Calu3 (cell line): Measurements from ENCODE around the gene SAMD4B. TPM values are rescaled to one million over a fixed set of nuclear protein-coding genes. Genes with fewer than 3 reads are reported as not detected.
"Not testable (repeated sequence)": the region's sequence is repeated elsewhere in the genome, so short reads cannot be mapped to it uniquely, and the experiment has no call there.

ENCODE experiments used
- BruUV-seq: library from RNA; stranded (reverse); fragments of 400-500 nt; replicated peaks from 2 replicates; lab custom pipeline; 2021; lab: Mats Ljungman, UMichigan
- CTCF ChIA-PET: fragments of 300-600 bp; sonication (Branson Sonifier 250); formaldehyde crosslinking; loops from one replicate; lab custom pipeline; 2022; ENCODE audit warnings: antibody characterized with exemption; lab: Charles Lee
- DNase-seq: peaks from one replicate; pipeline ENCODE4 v3.0.0; 2022
- H3K27ac Mint-ChIP-seq: one replicate; pipeline ENCODE4 v1.8.0; 2022; ENCODE audit warnings: mixed read lengths; ENCODE audit not compliant: unreplicated experiment
- H3K27me3 Mint-ChIP-seq: one replicate; pipeline ENCODE4 v1.8.0; 2022; ENCODE audit warnings: mixed read lengths; ENCODE audit not compliant: unreplicated experiment
- H3K36me3 Mint-ChIP-seq: one replicate; pipeline ENCODE4 v1.8.0; 2022; ENCODE audit warnings: mild to moderate bottlenecking, moderate library complexity, mixed read lengths; ENCODE audit not compliant: insufficient read depth, unreplicated experiment
- H3K4me1 Mint-ChIP-seq: one replicate; pipeline ENCODE4 v1.8.0; 2022; ENCODE audit warnings: mild to moderate bottlenecking, low read depth, mixed read lengths; ENCODE audit not compliant: unreplicated experiment
- H3K4me3 Mint-ChIP-seq: one replicate; pipeline ENCODE4 v1.8.0; 2022; ENCODE audit warnings: mild to moderate bottlenecking, low read depth, moderate library complexity, mixed read lengths; ENCODE audit not compliant: unreplicated experiment
- H3K9me3 Mint-ChIP-seq: one replicate; pipeline ENCODE4 v1.8.0; 2022; ENCODE audit warnings: low read depth, mixed read lengths; ENCODE audit not compliant: unreplicated experiment
- intact Hi-C: fragments of 100-400 bp; cut with micrococcal nuclease; formaldehyde crosslinking; loops from one replicate; pipeline ENCODE4 v1.10.0; 2022; ENCODE audit not compliant: unreplicated experiment
- total RNA-seq: library from RNA; stranded (reverse); gene quantifications from 2 replicates; pipeline ENCODE4 v1.2.3, GENCODE V29; 2022
- TF ChIP-seq, protein P1 (sequence below): fragments of 200-600 bp; IDR thresholded peaks from one replicate; pipeline ENCODE4 v1.8.0; 2022; ENCODE audit warnings: antibody characterized with exemption; ENCODE audit not compliant: unreplicated experiment

Gene SAMD4B
- total RNA-seq, 1 experiment from 2014 or later, result 214 TPM

DNA sequence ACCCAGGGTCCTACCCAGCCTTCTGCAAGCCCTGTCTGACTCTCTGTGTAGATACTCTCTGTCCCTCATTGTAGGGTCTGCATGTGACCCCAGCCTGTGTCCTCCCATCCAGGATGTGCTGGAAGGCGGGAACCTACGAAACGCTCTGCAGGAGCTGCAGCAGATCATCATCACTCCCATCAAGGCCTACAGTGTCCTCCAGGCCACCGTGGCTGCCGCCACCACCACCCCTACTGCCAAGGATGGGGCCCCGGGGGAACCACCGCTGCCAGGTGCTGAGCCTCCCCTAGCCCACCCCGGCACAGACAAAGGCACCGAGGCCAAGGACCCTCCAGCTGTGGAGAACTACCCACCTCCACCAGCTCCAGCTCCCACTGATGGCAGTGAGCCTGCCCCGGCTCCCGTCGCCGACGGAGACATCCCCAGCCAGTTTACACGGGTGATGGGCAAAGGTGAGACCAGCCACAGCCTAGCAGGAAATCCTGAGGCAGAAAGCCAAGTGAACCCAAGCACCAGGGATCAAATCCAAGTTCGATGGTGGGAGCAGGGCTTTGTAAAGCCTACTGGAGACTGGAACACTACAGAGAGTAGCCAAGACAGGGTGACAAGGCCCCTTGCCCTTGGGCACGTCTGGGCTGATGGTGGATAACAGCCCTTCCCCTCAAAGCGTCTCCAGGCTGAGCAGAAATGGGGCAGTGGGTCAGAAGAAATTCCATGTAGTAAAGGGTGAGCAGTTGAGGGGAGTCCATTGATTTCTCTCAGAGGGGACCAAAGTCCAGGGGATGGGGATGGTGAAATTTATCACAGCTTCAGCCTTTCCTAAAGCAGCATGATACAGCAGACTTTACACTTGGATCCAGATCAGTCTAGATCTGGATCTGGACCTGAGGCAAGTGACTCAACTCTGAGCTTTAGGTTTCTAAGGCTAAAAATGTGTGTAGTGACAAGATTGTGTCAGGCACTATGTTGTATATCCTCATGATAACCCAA lies 35.4 kb downstream of the SAMD4B start:
- Mint-ChIP-seq H3K9me3 (no peaks in the 10 kb centered on the region), H3K36me3 (peaks cover 53% of the 10 kb centered on the region), H3K4me1 (no peaks in the 10 kb centered on the region), H3K27me3 (no peaks in the 10 kb centered on the region), H3K4me3 (no peak overlapping the region), H3K27ac (no peak overlapping the region)
- CTCF ChIA-PET, result interaction anchor here (0.5 kb wide), 1 partner anchor 114 kb away, joined by 3 read pairs; no protein-coding TSS in a partner anchor
- TF ChIP-seq, protein P1, sequence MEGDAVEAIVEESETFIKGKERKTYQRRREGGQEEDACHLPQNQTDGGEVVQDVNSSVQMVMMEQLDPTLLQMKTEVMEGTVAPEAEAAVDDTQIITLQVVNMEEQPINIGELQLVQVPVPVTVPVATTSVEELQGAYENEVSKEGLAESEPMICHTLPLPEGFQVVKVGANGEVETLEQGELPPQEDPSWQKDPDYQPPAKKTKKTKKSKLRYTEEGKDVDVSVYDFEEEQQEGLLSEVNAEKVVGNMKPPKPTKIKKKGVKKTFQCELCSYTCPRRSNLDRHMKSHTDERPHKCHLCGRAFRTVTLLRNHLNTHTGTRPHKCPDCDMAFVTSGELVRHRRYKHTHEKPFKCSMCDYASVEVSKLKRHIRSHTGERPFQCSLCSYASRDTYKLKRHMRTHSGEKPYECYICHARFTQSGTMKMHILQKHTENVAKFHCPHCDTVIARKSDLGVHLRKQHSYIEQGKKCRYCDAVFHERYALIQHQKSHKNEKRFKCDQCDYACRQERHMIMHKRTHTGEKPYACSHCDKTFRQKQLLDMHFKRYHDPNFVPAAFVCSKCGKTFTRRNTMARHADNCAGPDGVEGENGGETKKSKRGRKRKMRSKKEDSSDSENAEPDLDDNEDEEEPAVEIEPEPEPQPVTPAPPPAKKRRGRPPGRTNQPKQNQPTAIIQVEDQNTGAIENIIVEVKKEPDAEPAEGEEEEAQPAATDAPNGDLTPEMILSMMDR, result no peak
- intact Hi-C loops, result no loop called here
- DNase-seq, result no peak
- no TSS peak for BruUV-seq

DNA sequence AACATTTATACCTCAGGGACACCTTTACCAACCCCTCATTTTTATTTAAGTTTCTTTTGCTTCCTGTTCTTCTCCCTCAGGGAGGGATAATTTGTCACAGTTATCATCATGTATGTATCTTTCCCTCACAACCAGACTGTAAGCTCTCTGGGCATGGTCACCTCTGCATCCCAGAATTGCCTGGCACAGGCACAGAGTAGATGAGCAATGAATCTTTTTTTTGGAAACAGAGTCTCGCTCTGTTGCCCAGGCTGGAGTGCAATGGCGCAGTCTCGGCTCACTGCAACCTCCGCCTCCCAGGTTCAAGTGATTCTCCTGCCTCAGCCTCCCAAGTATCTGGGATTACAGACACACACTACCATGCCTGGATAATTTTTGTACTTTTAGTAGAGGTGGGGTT lies 37.1 kb downstream of the SAMD4B start:
- not testable (repeated sequence) for H3K27ac Mint-ChIP-seq

DNA sequence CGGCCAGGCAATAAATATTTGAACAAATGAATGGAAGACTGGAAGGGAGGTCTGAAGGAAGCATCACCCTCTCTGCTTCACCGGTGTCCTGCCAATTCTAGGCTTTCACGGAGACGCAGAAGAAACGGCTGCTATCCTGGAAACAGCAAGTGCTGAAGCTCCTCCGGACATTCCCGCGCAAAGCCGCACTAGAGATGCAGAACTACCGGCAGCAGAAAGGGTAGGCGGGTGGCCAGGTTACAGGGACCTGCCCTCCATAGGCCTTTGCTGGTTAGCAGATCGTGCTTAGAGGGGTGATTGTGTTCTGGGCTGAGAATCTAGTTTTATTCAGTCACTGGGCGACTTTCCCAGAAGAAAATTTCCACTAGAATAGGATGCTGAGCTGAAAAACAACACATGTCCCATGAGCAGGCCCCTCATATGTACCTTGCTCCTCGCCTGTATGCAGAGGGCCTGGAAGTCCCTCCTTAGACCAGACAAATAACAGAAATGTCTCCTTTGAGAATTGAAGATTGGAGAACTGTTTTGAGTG lies 37.7 kb downstream of the SAMD4B start:
- intact Hi-C loops, result no loop called here
- TF ChIP-seq, protein P1, result no peak
- no peaks in the 10 kb centered on the region for H3K9me3 Mint-ChIP-seq
- H3K27me3 Mint-ChIP-seq, result no peaks in the 10 kb centered on the region
- no peak for DNase-seq
- no TSS peak for BruUV-seq
- H3K36me3 Mint-ChIP-seq, result peaks cover 56% of the 10 kb centered on the region
- no peaks in the 10 kb centered on the region for H3K4me1 Mint-ChIP-seq
- no peak overlapping the region for H3K4me3 Mint-ChIP-seq
- H3K27ac Mint-ChIP-seq, result no peak overlapping the region
- CTCF ChIA-PET, result no interaction called here

More for the DNA sequence above, 37.1 kb downstream of the SAMD4B start:
- CTCF ChIA-PET, H3K4me1 Mint-ChIP-seq, DNase-seq, H3K4me3 Mint-ChIP-seq, intact Hi-C loops, BruUV-seq, H3K27me3 Mint-ChIP-seq, H3K9me3 Mint-ChIP-seq: not testable (repeated sequence)
- peaks cover 56% of the 10 kb centered on the region for H3K36me3 Mint-ChIP-seq

DNA sequence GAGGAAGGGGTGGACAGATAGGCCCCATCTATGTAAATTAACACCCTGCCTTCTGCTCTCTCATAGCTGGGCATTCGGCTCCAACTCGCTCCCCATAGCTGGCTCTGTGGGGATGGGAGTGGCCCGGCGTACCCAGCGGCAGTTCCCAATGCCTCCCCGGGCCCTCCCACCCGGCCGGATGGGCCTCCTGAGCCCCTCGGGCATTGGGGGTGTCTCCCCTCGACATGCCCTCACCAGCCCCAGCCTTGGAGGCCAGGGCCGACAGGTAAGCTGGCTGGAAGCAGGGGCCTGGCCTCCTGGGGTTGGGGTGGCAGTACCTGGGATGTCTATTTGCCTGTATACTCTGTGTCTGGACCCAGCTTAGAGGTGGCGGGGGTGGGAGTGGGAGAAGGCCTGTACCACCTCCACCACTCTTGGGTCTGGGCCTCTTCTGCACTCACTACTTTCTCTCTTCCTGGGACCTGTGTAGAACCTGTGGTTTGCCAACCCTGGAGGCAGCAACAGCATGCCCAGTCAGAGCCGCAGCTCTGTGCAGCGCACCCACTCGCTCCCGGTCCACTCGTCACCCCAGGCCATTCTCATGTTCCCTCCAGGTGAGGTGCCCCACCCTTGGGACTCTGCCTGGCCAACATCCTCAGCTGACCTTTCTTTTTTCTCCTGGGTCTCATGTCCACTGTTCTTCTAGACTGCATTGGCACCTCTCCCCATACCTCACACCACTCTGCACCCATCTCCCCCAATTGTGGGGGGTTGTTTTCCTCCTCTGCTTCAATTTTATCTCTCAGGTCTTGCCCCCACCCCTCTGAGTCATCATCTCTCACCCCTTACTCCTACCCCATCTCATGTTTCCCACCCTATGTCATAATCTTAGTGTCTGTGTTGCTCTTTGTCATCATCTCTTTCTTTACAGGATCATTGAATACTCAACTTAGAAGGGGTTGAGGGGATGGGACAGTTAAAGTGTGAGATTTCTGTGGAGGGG lies 38.6 kb downstream of the SAMD4B start:
- H3K36me3 Mint-ChIP-seq, result peaks cover 63% of the 10 kb centered on the region
- TF ChIP-seq, protein P1, result no peak
- H3K27me3 Mint-ChIP-seq, result no peaks in the 10 kb centered on the region
- DNase-seq, result no peak
- no peak overlapping the region for H3K27ac Mint-ChIP-seq
- H3K9me3 Mint-ChIP-seq, result no peaks in the 10 kb centered on the region
- intact Hi-C loops, result no loop called here
- BruUV-seq, result no TSS peak
- CTCF ChIA-PET, result no interaction called here
- H3K4me3 Mint-ChIP-seq, result no peak overlapping the region
- H3K4me1 Mint-ChIP-seq, result no peaks in the 10 kb centered on the region
